Spleen (tissue), 11 donors: ENCODE results near the gene DNAH6. TPM values are rescaled to one million over a fixed set of nuclear protein-coding genes. Genes with fewer than 3 reads are reported as not detected.

Source experiments
- DNase-seq: peaks from one replicate; pipeline ENCODE4 v3.0.0-alpha.2; 2020
- H3K27ac ChIP-seq, 8 donors: fragments of 200-600 bp; sonication (generic) in 7 of 8; 1 replicate in 4 of 8; 2 replicates in 4 of 8; pipeline versions ENCODE4 v1.5.0 to v1.8.0; 2016 to 2021; ENCODE audit warnings: inconsistent platforms in 4 of 8, mild to moderate bottlenecking in 4 of 8, moderate library complexity in 1 of 8
- H3K27me3 ChIP-seq, 7 donors: fragments of 200-600 bp; sonication (generic) in 6 of 7; replicated peaks in 1 of 7; 1 replicate in 4 of 7; 2 replicates in 3 of 7; pipeline versions ENCODE4 v1.5.0 to v1.8.0; 2016 to 2021; ENCODE audit warnings: inconsistent platforms in 3 of 7, mild to moderate bottlenecking in 1 of 7
- H3K36me3 ChIP-seq, 6 donors: fragments of 200-600 bp; sonication (generic) in 5 of 6; 1 replicate in 4 of 6; 2 replicates in 2 of 6; pipeline versions ENCODE4 v1.5.0 to v1.8.0; 2016 to 2021; ENCODE audit warnings: inconsistent platforms in 2 of 6
- H3K4me1 ChIP-seq, 6 donors: fragments of 200-600 bp; sonication (generic) in 5 of 6; 1 replicate in 3 of 6; 2 replicates in 3 of 6; pipeline versions ENCODE4 v1.5.0 to v1.8.0; 2016 to 2021; ENCODE audit warnings: inconsistent platforms in 3 of 6
- H3K4me3 ChIP-seq, 8 donors: fragments of 200-600 bp; sonication (generic) in 7 of 8; 1 replicate in 4 of 8; 2 replicates in 4 of 8; pipeline versions ENCODE4 v1.5.0 to v1.8.0; 2016 to 2021; ENCODE audit warnings: inconsistent platforms in 4 of 8, mild to moderate bottlenecking in 4 of 8, moderate library complexity in 2 of 8
- H3K9me3 ChIP-seq, 8 donors: fragments of 200-600 bp; sonication (generic) in 7 of 8; 1 replicate in 4 of 8; 2 replicates in 4 of 8; pipeline versions ENCODE4 v1.5.0 to v1.8.0; 2016 to 2021; ENCODE audit warnings: inconsistent platforms in 4 of 8
- POLR2A ChIP-seq, 3 donors: fragments of 450-650 bp; IDR thresholded peaks; one replicate each; pipeline ENCODE4 v1.5.1; 2017; ENCODE audit warnings: antibody characterized with exemption in 3 of 3, mild to moderate bottlenecking in 1 of 3
- POLR2AphosphoS5 ChIP-seq, 3 donors: sonication (generic); formaldehyde crosslinking; IDR thresholded peaks; one replicate each; pipeline ENCODE4 v1.5.1; 2017; ENCODE audit warnings: antibody characterized with exemption in 3 of 3
- WGBS, 5 donors: extraction: QIAGEN DNeasy Blood & Tissue Kit in 3 of 5; methylation state at CpG; one replicate each; pipeline versions ENCODE4 v1.1.5 to v1.1.7; 2013 to 2018; 5-methylcytosine and 5-hydroxymethylcytosine counted together
- intact Hi-C: fragments of 100-400 bp; cut with DNase I; formaldehyde crosslinking; loops from one replicate; pipeline ENCODE4 v1.15.0; 2023; ENCODE audit warnings: low total_unique reads
- polyA plus RNA-seq, 3 donors: library from polyadenylated mRNA; stranded (reverse); fragments of 200-250 nt; gene quantifications; one replicate each; pipeline ENCODE4 v1.2.1, GENCODE V29; 2013
- total RNA-seq, 7 donors: library from RNA; depleted of rRNA in 3 of 7; stranded (reverse); fragments of >200 nt in 3 of 7; fragmentation: NEBNext Ultra II Directional in 4 of 7; extraction: Animal tissue kit (Norgen Biotek cat#: 25700) in 4 of 7; gene quantifications; one replicate each; pipeline versions ENCODE4 v1.1.0 to v1.2.1, GENCODE V29; 2016 to 2021
- TF ChIP-seq, protein P1 (sequence below), 11 experiments: fragments of 200-600 bp in 7 of 11; fragments of 450-650 bp in 4 of 11; sonication (generic) in 4 of 11; IDR thresholded peaks in 8 of 11; conservative IDR thresholded peaks in 3 of 11; 1 replicate in 7 of 11; 2 replicates in 4 of 11; pipeline versions ENCODE4 v1.4.0 to v1.8.0; 2016 to 2021; ENCODE audit warnings: antibody characterized with exemption in 11 of 11, inconsistent platforms in 4 of 11, mild to moderate bottlenecking in 1 of 11
- donor health status: healthy with polysubstance abuse.
- donor health status: DM: no; HTN: no; CAD: no; lungs with moderate emphysema.
- donor health status: DM: no; HTN: no; CAD: no.
- donor health status: Bipolar disorder and iron deficiency.
- donor health status: healthy.
- donor health status: DM: no; HTN: no; CAD: no.
- donor health status: DM: yes; HTN: yes; CAD: no.

Gene DNAH6
- total and polyA plus RNA-seq, 10 donors = 0.02 to 1.1 (median 0.43) TPM; not detected in 1

DNA sequence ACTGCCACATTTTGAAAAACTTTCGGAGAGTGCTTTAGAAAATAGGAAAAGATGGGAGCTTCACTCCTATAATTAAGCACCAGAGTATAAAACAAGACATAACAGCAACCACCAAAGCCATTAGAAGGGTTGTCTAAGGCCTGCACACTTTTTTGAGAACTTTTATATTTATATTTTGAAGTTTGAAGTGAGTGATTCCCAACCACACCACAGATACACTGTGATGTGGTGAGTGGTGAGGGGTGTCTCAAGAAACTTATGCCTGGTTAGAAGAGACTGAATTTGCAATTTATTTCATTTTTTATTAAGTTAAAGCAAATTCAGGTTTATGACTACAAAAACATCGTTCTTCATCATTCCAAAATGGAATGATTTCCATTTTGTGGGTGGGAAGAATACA lies 161.9 kb downstream of the DNAH6 start:
- Histone ChIP-seq H3K4me1 (no peaks in the 10 kb centered on the region), H3K9me3 (no peaks in the 10 kb centered on the region), H3K27me3 (no peaks in the 10 kb centered on the region), H3K36me3 (no peaks in the 10 kb centered on the region), H3K27ac (no peak overlapping the region), H3K4me3 (no peak overlapping the region)
- no peak for TF ChIP-seq POLR2A (IDR thresholded peaks at IDR 0.05)
- TF ChIP-seq, protein P1, sequence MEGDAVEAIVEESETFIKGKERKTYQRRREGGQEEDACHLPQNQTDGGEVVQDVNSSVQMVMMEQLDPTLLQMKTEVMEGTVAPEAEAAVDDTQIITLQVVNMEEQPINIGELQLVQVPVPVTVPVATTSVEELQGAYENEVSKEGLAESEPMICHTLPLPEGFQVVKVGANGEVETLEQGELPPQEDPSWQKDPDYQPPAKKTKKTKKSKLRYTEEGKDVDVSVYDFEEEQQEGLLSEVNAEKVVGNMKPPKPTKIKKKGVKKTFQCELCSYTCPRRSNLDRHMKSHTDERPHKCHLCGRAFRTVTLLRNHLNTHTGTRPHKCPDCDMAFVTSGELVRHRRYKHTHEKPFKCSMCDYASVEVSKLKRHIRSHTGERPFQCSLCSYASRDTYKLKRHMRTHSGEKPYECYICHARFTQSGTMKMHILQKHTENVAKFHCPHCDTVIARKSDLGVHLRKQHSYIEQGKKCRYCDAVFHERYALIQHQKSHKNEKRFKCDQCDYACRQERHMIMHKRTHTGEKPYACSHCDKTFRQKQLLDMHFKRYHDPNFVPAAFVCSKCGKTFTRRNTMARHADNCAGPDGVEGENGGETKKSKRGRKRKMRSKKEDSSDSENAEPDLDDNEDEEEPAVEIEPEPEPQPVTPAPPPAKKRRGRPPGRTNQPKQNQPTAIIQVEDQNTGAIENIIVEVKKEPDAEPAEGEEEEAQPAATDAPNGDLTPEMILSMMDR (IDR thresholded peaks at IDR 0.05 in 8 of 11, conservative IDR thresholded peaks at IDR 0.05 in 3 of 11) = no peak
- DNase-seq = no peak
- WGBS, 5 donors = 79 to 86% (median 82%) methylated on average over 2 of the region's 2 CpGs
- intact Hi-C loops = no loop called here

DNA sequence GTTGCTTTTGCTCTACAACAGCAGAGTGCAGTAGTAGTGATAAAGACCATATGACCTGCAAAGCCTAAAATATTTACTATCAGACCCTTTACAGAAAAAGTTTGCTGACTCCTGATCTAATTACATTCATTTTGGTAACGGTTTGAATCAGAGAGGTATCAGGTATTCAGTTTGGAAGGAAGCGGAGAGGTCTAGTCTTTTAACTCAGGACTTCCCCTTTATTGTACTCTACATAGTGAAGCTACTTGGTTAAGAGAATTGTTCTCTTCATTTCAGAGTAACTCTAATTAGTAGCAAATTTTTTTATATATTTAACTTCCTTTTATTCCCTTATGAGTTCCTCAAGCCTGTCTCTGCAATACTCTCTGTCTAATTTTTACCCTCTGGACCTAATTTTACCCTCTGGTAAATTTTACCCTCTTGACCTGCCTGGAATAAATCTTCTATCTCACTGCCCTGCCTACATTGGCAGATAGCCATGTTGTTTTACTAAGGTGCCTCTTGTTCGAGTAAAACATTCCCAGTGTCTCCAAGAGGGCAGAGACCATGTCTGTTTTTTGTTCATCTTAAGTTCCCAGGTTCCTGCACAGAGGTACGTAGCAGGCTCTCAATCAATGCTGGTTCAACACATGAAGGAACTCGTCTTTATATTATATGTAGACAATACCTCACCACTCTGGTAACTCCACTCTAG lies 170.6 kb downstream of the DNAH6 start:
- WGBS, 5 donors = 50 to 59% (median 53%) methylated on average over 5 of the region's 5 CpGs
- Histone ChIP-seq H3K9me3 (no peaks in the 10 kb centered on the region), H3K27me3 (no peaks in the 10 kb centered on the region), H3K36me3 (no peaks in the 10 kb centered on the region), H3K27ac (no peak overlapping the region), H3K4me3 (no peak overlapping the region), H3K4me1 (no peaks in the 10 kb centered on the region)
- no peak for DNase-seq
- TF ChIP-seq POLR2A (IDR thresholded peaks at IDR 0.05) (no peak), POLR2AphosphoS5 (IDR thresholded peaks at IDR 0.05) (no peak)
- TF ChIP-seq, protein P1 (IDR thresholded peaks at IDR 0.05 in 8 of 11, conservative IDR thresholded peaks at IDR 0.05 in 3 of 11) = no peak
- intact Hi-C loops = no loop called here

DNA sequence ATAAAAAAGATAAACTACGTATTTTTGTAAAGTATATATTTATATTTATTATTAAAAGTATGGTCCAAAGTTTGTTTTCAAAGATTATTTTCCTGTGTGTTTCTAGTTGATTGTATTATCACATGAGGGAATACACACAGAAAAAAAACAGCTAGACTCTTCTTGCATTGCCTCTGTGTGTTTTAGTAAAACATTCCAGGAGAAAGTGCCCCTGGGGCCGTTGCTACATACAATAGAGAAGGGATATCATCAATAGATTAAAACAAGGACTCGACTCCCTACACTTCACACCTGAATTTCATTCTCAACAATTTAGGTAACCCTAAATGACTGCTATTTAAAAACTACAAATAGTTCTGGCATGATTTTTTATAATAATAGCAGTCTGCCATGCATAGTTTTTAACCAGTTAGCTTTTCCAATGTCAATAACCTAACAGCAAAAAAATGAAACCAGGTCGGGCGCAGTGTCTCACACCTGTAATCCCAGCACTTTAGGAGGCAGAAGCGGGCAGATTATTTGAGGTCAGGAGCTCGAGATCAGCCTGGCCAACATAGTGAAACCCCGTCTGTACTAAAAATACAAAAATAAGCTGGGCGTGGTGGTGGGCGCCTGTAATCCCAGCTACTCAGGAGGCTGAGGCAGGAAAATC lies 171.3 kb downstream of the DNAH6 start:
- Histone ChIP-seq H3K36me3 (no peaks in the 10 kb centered on the region), H3K4me3 (no peak overlapping the region), H3K4me1 (no peaks in the 10 kb centered on the region), H3K27ac (no peak overlapping the region), H3K9me3 (no peaks in the 10 kb centered on the region), H3K27me3 (no peaks in the 10 kb centered on the region)
- WGBS, 5 donors = 80 to 93% (median 88%) methylated on average over 10 of the region's 10 CpGs
- intact Hi-C loops = no loop called here
- TF ChIP-seq POLR2A (IDR thresholded peaks at IDR 0.05) (no peak), POLR2AphosphoS5 (IDR thresholded peaks at IDR 0.05) (no peak)
- TF ChIP-seq, protein P1 (IDR thresholded peaks at IDR 0.05 in 8 of 11, conservative IDR thresholded peaks at IDR 0.05 in 3 of 11) = no peak
- DNase-seq = no peak

DNA sequence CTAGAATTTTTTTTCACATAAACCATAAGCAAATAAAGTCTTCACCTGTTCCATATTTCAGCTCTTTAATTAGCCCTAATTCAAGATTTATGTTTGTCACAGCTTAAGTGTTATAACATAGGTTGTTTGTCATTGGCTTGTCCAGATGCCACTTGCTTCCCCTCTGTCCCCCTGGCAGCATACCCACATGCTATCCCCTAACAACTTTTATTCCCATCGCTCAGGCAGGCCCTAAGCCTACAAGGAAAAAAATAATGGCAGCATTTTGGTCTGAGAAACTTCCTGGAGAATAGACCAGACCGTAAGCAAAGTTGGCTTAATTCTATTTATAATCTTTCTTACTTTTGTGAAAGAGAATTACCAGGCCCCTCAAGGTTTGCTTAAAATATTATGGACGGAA lies 173.9 kb downstream of the DNAH6 start:
- H3K27ac ChIP-seq = no peak overlapping the region
- H3K27me3 ChIP-seq = no peaks in the 10 kb centered on the region
- H3K4me3 ChIP-seq = no peak overlapping the region
- no peaks in the 10 kb centered on the region for H3K9me3 ChIP-seq
- H3K4me1 ChIP-seq = peaks cover 0 to 14% (median 3%) of the 10 kb centered on the region in 6 donors
- TF ChIP-seq POLR2AphosphoS5 (IDR thresholded peaks at IDR 0.05) (no peak), POLR2A (IDR thresholded peaks at IDR 0.05) (no peak)
- TF ChIP-seq, protein P1 (IDR thresholded peaks at IDR 0.05 in 8 of 11, conservative IDR thresholded peaks at IDR 0.05 in 3 of 11) = no peak
- H3K36me3 ChIP-seq = no peaks in the 10 kb centered on the region
- intact Hi-C loops = no loop called here
- no peak for DNase-seq
- WGBS, 5 donors = 79 to 96% (median 83%) methylated on average over 3 of the region's 3 CpGs
